Hepatocyte (in vitro differentiated cells): ENCODE results near the gene PRELID3B. TPM values are rescaled to one million over a fixed set of nuclear protein-coding genes. Genes with fewer than 3 reads are reported as not detected.

Experiments used
- DNase-seq: peaks from one replicate; pipeline ENCODE4 v3.0.0-alpha.2; 2016; ENCODE audit warnings: low spot score
- H2AFZ ChIP-seq: fragments of 200-600 bp; sonication (generic); 2 replicates; pipeline ENCODE4 v1.6.0; 2016; ENCODE audit warnings: antibody characterized with exemption, mild to moderate bottlenecking
- H3K27ac ChIP-seq: fragments of 200-600 bp; sonication (generic); 2 replicates; pipeline ENCODE4 v1.5.1; 2016; ENCODE audit warnings: mild to moderate bottlenecking
- H3K27me3 ChIP-seq: fragments of 200-600 bp; sonication (generic); 2 replicates; pipeline ENCODE4 v1.6.1; 2016
- H3K36me3 ChIP-seq: fragments of 200-600 bp; sonication (generic); replicated peaks from 2 replicates; pipeline ENCODE4 v1.5.1; 2016; ENCODE audit warnings: low read depth; ENCODE audit not compliant: insufficient read depth
- H3K4me1 ChIP-seq: fragments of 200-600 bp; sonication (generic); 2 replicates; pipeline ENCODE4 v1.5.1; 2016; ENCODE audit warnings: mild to moderate bottlenecking, moderate library complexity; ENCODE audit not compliant: insufficient read depth
- H3K4me2 ChIP-seq: fragments of 200-600 bp; sonication (generic); 2 replicates; pipeline ENCODE4 v1.6.0; 2016
- H3K4me3 ChIP-seq: fragments of 200-600 bp; sonication (generic); 2 replicates; pipeline ENCODE4 v1.5.1; 2016; ENCODE audit warnings: mild to moderate bottlenecking
- H3K79me2 ChIP-seq: fragments of 200-600 bp; sonication (generic); 2 replicates; pipeline ENCODE4 v1.6.0; 2017; ENCODE audit warnings: mild to moderate bottlenecking
- H3K9me2 ChIP-seq: fragments of 200-600 bp; sonication (generic); replicated peaks from 2 replicates; pipeline ENCODE4 v1.6.0; 2017; ENCODE audit warnings: mild to moderate bottlenecking; ENCODE audit not compliant: insufficient read depth
- H3K9me3 ChIP-seq: fragments of 200-600 bp; sonication (generic); 2 replicates; pipeline ENCODE4 v1.5.1; 2016; ENCODE audit warnings: low read depth, mild to moderate bottlenecking
- H4K20me1 ChIP-seq: fragments of 200-600 bp; sonication (generic); 2 replicates; pipeline ENCODE4 v1.6.0; 2016; ENCODE audit warnings: mild to moderate bottlenecking; ENCODE audit not compliant: insufficient read depth, poor library complexity, severe bottlenecking
- EZH2 ChIP-seq: fragments of 200-600 bp; sonication (generic); IDR thresholded peaks from 2 replicates; pipeline ENCODE4 v1.6.1; 2016; ENCODE audit warnings: antibody characterized with exemption, mild to moderate bottlenecking, borderline replicate concordance
- EZH2phosphoT487 ChIP-seq: fragments of 200-600 bp; sonication (generic); IDR thresholded peaks from one replicate; pipeline ENCODE4 v1.6.1; 2018; ENCODE audit warnings: antibody characterized with exemption, mild to moderate bottlenecking, low read depth, moderate library complexity; ENCODE audit not compliant: unreplicated experiment, severe bottlenecking
- WGBS: methylation state at CpG from one replicate; pipeline ENCODE4 v1.1.6; 2016; ENCODE audit warnings: low lambda C conversion rate; ENCODE audit errors: missing lambda C conversion rate; 5-methylcytosine and 5-hydroxymethylcytosine counted together
- polyA plus RNA-seq: library from polyadenylated mRNA; unstranded; fragments of >200 nt; fragmentation: Nextera tagmentation; extraction: Ambion mirVana; gene quantifications from 2 replicates; pipeline ENCODE4 v1.2.1, GENCODE V29; 2016
- total RNA-seq: library from RNA; depleted of rRNA; stranded (reverse); fragments of >200 nt; gene quantifications from 2 replicates; pipeline ENCODE4 v1.2.3, GENCODE V29; 2014
- TF ChIP-seq, protein P1 (sequence below): fragments of 200-600 bp; sonication (generic); IDR thresholded peaks from 2 replicates; pipeline ENCODE4 v1.5.1; 2016; ENCODE audit warnings: antibody characterized with exemption, mild to moderate bottlenecking; ENCODE audit not compliant: poor library complexity

PRELID3B gene
- total and polyA plus RNA-seq, 2 experiments from 2014 or later, result 38.2 to 75.7 TPM

DNA sequence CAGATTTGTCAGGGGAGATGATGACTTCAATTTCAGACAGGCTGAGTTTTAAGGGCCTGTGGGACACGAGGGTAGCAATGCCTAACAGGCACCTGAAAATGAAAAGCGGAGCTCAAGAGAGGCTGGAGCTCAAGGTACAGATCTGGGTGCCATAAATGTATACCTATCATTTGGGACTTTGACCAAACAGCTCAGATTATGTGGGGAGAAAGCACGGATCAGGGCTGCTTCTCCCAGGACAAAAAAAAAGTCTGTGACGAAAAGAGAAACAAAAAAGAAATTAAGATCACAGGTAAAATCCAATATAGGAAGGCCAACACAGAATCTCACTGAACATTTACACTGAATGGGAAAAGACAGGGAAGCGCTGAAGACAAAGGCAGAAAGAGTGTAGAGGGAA is 1.9 kb downstream of the PRELID3B start:
- Histone ChIP-seq H4K20me1 (no peaks in the 10 kb centered on the region), H3K4me1 (peaks cover 9% of the 10 kb centered on the region), H3K27ac (peak overlapping the region; percentile 92), H3K4me2 (peak overlapping the region; percentile 95), H3K4me3 (peak overlapping the region; percentile 2), H3K79me2 (peaks cover 62% of the 10 kb centered on the region), H2AFZ (no peak overlapping the region), H3K27me3 (no peaks in the 10 kb centered on the region), H3K36me3 (no peaks in the 10 kb centered on the region), H3K9me2 (no peaks in the 10 kb centered on the region), H3K9me3 (no peaks in the 10 kb centered on the region)
- no peak for TF ChIP-seq EZH2phosphoT487
- no peak for TF ChIP-seq EZH2
- TF ChIP-seq, protein P1, sequence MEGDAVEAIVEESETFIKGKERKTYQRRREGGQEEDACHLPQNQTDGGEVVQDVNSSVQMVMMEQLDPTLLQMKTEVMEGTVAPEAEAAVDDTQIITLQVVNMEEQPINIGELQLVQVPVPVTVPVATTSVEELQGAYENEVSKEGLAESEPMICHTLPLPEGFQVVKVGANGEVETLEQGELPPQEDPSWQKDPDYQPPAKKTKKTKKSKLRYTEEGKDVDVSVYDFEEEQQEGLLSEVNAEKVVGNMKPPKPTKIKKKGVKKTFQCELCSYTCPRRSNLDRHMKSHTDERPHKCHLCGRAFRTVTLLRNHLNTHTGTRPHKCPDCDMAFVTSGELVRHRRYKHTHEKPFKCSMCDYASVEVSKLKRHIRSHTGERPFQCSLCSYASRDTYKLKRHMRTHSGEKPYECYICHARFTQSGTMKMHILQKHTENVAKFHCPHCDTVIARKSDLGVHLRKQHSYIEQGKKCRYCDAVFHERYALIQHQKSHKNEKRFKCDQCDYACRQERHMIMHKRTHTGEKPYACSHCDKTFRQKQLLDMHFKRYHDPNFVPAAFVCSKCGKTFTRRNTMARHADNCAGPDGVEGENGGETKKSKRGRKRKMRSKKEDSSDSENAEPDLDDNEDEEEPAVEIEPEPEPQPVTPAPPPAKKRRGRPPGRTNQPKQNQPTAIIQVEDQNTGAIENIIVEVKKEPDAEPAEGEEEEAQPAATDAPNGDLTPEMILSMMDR, result no peak
- 68% methylated on average over 5 of the region's 5 CpGs for WGBS
- DNase-seq, result peak; percentile 44

DNA sequence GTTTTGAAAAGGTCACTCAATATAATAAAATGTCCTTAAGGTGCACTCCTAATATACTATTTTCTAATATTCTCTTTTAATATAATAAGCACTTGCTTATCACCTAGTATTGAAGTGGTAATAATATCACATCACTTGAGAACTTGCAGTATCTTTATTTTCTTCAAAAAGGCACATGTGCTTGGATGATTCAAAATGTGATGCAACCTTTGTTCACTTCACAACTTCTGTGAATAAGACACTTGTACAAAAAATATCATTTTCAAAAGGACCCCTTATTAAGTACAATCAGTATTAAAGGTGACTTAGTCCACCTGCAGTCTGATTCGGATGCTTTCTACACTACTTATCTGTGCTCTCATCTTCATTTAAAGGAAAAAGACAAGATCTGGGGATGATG is 3.4 kb downstream of the PRELID3B start:
- WGBS, result 85% methylated on average over 1 of the region's 1 CpG
- Histone ChIP-seq H3K4me2 (peak overlapping the region; percentile 95), H2AFZ (no peak overlapping the region), H3K9me2 (no peaks in the 10 kb centered on the region), H3K9me3 (no peaks in the 10 kb centered on the region), H3K79me2 (peaks cover 66% of the 10 kb centered on the region), H3K4me3 (no peak overlapping the region), H3K36me3 (no peaks in the 10 kb centered on the region), H4K20me1 (no peaks in the 10 kb centered on the region), H3K4me1 (peaks cover 9% of the 10 kb centered on the region), H3K27ac (no peak overlapping the region), H3K27me3 (no peaks in the 10 kb centered on the region)
- TF ChIP-seq EZH2 (no peak), EZH2phosphoT487 (no peak)
- TF ChIP-seq, protein P1, result no peak
- DNase-seq, result no peak

DNA sequence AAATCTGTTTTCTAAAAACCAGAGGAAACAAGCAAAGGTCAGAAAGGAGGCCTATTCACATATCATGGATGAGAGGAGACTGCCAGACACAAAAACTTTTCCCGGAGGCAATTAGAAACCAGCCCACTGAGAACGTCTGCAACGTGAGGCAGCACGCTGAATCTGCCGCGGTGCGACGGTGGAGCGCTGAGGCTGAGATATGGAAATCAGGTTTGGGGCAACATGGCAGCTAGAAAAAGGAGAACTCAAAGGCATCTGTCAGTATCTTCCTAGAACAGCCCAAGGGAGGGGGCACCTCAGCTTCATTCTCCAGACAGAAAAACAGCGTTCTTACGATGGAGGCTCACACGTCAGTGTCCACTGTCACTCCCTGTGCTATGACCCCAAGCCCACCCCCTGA is 5.2 kb downstream of the PRELID3B start:
- no peaks in the 10 kb centered on the region for H3K36me3 ChIP-seq
- H4K20me1 ChIP-seq, result no peaks in the 10 kb centered on the region
- H3K79me2 ChIP-seq, result peaks cover 64% of the 10 kb centered on the region
- H3K27ac ChIP-seq, result no peak overlapping the region
- no peak overlapping the region for H3K4me2 ChIP-seq
- H3K9me3 ChIP-seq, result no peaks in the 10 kb centered on the region
- no peaks in the 10 kb centered on the region for H3K27me3 ChIP-seq
- 95% methylated on average over 12 of the region's 12 CpGs for WGBS
- peaks cover 10% of the 10 kb centered on the region for H3K4me1 ChIP-seq
- DNase-seq, result no peak
- no peak overlapping the region for H3K4me3 ChIP-seq
- no peaks in the 10 kb centered on the region for H3K9me2 ChIP-seq
- TF ChIP-seq EZH2phosphoT487 (no peak), EZH2 (no peak)
- TF ChIP-seq, protein P1, result no peak
- no peak overlapping the region for H2AFZ ChIP-seq

DNA sequence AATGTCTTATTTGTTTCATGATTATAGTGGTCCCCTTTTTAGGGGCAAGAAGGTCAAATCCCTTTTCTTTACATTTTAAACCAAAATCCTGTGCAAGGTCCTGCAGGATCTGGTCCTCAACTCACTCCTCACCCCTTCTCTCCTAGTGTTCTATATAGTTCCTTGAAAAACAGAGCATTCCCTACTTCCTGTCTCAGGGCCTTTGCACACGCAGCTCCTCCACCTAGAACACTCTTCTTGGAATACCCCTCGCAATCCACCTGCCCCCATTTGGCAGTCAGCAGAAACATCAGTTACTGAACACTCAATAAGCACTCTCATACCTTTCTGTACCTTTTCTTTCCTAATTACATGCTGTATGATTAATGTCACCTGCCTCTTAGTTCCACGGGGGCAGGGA is 7.2 kb downstream of the PRELID3B start:
- TF ChIP-seq, protein P1, result no peak
- TF ChIP-seq EZH2, result no peak
- H3K9me3 ChIP-seq, result no peaks in the 10 kb centered on the region
- peaks cover 18% of the 10 kb centered on the region for H3K4me1 ChIP-seq
- no peak overlapping the region for H3K4me3 ChIP-seq
- H3K4me2 ChIP-seq, result no peak overlapping the region
- H3K9me2 ChIP-seq, result no peaks in the 10 kb centered on the region
- no peaks in the 10 kb centered on the region for H3K27me3 ChIP-seq
- DNase-seq, result no peak
- H3K79me2 ChIP-seq, result peaks cover 63% of the 10 kb centered on the region
- WGBS, result 98% methylated on average over 3 of the region's 3 CpGs
- no peaks in the 10 kb centered on the region for H4K20me1 ChIP-seq
- H3K36me3 ChIP-seq, result no peaks in the 10 kb centered on the region
- no peak overlapping the region for H2AFZ ChIP-seq
- H3K27ac ChIP-seq, result no peak overlapping the region
